Muscle of back (tissue), 11 donors: Measurements from ENCODE around the gene TSPAN4. TPM values are rescaled to one million over a fixed set of nuclear protein-coding genes. Genes with fewer than 3 reads are reported as not detected.

Experiments used
- DNase-seq, 3 donors: peaks; one replicate each; pipeline versions ENCODE4 v3.0.0 to v3.0.0-alpha.2; 2013
- polyA plus RNA-seq, 10 donors: library from polyadenylated mRNA; unstranded; fragments of 120-200 nt; gene quantifications; one replicate each; pipeline ENCODE4 v1.2.1, GENCODE V29; 2013; ENCODE audit not compliant: insufficient read length in 10 of 10

The TSPAN4 gene
- polyA plus RNA-seq, 10 donors: 41.1 to 72.2 (median 49.6) TPM

DNA sequence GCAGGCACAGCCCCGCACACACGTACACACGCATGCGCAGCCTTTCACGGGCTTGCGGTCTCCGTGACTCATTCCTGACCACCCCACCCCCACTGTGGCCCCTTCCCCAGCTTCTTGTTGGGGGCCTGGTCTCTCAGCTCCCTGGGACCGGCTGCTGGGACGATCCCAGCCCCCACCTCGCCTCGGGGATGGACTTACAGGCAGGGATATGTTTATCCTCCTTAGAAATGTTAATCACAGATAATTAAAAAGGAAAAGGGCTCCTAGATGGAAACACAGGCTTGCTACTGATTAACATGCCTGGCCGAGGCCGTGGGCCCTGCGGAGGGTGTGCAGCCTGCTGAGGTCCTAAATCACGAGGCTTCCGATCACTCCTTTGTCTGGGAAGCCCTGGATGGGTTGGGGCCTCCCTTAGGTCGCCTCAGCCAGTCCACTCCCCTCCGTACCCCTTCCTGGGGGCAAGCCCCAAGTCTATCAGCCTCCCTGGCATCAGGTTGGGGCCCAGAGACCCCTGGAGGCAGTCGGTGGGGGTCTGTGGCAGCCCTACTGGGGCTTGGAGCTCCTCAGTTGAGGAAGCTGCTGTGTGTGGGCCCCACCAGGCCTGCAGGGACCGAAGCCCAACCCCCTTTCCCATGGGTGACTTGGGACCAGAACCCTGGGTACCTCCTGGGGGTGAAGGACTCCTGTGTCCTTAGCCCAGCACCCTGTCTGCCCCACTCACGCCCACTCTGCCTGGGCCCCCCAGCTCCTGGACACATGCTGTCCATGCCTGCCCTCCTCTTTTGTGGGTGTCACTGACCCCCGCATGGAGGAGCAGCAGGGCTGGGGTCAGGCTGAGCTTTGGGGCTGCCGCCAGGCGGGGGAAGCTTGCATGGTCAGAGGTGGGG is 20.6 kb downstream of the TSPAN4 start:
- DNase-seq: peak in 1 of 3 donors; percentile 17

GRCh38 chr11:863910-864827 is 21.5 kb downstream of the TSPAN4 start:
- DNase-seq: peak in 1 of 3 donors; percentile 24

GRCh38 chr11:864898-865297 is 22.2 kb downstream of the TSPAN4 start:
- peak in 1 of 3 donors; percentile 23 for DNase-seq

GRCh38 chr11:865462-866430 is 23.1 kb downstream of the TSPAN4 start:
- DNase-seq: peak in 1 of 3 donors; percentile 14

GRCh38 chr11:866481-866880 is 23.8 kb downstream of the TSPAN4 start:
- no peak for DNase-seq

DNA sequence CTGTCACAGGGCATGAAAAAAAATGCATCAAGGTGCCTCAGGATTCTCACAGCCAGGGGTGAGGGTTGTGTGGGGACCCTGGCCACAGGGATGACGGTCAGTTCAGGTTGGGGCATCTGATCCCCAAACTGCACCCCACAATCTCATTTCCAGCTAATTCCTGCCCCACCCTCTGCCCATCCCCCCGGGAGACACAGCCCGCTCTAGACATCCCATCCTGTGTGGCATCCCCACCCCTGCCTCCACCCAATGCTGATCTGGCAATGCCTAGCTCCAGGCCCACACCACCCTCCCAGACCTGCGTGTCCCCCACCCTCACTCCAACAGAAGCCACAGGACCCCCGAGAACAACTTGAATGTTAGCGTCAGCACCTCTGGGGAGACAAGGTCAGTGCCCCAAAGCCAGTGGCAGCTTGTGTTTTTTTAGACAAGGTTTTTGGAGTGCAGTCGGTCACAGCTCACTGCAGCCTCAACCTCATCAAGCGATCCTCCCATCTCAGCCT is 25.3 kb downstream of the TSPAN4 start:
- DNase-seq: no peak

GRCh38 chr11:868394-868793 is 25.7 kb downstream of the TSPAN4 start:
- DNase-seq: no peak

- DNase-seq: no peak
Measured at GRCh38 chr11:868802-869201, 26.1 kb downstream of the TSPAN4 start.

- no peak for DNase-seq
Measured at GRCh38 chr11:869399-870126, 26.9 kb downstream of the TSPAN4 start.

DNA sequence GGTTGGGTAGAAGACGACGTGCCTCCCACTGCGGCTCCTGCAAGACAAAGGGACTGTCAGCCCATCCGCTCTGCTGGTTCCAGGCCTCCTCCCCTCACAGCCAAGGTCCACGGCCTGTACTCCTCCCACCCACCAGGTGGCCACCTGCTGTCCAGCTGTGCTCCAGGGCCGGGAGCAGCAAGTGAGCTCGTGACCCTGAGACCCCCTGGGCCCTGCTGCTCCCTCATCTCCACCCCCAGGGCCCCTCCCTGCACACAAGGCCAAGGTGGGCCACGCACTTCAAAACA is 27.4 kb downstream of the TSPAN4 start:
- DNase-seq: peak in 1 of 3 donors; percentile 23

- DNase-seq: no peak
Measured at GRCh38 chr11:870418-870817, 27.8 kb downstream of the TSPAN4 start.

DNA sequence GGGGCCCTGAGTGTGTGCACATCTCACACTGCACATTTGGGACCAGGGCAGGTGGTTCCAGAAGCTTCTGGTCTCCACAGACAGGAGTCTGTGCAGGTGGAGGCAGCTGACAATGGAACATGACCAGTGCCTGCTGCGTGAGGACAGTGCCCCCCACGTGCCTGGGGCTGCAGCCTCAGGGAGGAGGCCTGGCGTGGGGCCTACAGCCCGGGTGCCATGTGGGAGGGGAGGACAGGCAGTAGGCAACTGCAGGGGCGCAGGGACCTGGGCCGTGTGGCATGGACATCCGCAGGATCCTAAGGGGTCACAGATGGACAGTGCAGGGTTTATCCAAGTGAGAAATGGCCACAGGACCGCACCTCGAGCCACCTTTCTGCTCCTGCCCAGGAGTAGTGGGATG is 28.8 kb downstream of the TSPAN4 start:
- no peak for DNase-seq

- no peak for DNase-seq
Measured at GRCh38 chr11:872799-873198, 30.1 kb downstream of the TSPAN4 start.

- DNase-seq: peak in 1 of 3 donors; percentile 75
Measured at GRCh38 chr11:873706-874105, 31.1 kb downstream of the TSPAN4 start.

GRCh38 chr11:875203-875602 is 32.6 kb downstream of the TSPAN4 start:
- no peak for DNase-seq

DNA sequence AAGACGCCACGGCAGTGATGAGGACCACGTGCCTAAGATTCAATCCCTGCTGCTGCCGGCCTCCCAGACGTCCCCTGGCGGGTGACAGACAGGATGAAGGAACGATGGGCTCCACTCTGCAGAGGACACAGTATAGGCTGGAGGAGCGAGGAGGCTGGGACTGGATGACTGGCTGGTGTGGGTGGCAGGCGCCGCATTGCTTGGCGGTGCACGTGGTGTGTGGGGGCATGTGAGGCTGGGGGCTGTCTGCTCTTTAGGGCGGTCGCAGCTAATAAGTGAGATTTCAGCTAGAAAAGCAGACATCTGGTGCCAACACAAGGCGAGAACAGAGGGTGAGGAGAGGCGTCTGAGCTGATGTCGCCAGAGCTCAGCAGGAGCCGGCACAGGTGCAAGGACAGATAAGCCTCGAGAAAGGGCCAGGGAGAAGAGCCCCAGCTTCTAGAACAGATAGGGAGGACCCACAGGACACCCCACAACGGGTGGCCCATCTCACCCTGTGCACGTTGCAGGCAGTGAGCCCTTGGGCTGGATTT is 33.2 kb downstream of the TSPAN4 start:
- no peak for DNase-seq

GRCh38 chr11:876545-876944 is 33.9 kb downstream of the TSPAN4 start:
- peak in 2 of 3 donors; percentile 49 to 62 for DNase-seq

DNA sequence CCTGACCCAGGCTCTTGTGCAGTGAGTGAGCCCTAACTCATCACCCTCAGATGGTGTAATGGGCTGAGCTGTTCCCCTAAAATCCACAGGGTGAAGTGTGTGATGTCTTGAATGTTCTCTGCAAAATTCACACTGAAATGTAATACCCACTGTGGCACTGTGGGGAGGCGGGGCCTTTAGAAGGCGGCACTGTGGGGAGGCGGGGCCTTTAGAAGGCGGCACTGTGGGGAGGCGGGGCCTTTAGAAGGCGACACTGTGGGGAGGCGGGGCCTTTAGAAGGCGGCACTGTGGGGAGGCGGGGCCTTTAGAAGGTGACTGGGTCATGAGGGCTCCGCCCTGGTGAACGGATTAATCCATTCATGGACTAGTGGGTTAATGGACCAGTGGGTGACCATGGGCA is 34.9 kb downstream of the TSPAN4 start:
- no peak for DNase-seq

- no peak for DNase-seq
Measured at GRCh38 chr11:880447-880846, 37.8 kb downstream of the TSPAN4 start.

DNA sequence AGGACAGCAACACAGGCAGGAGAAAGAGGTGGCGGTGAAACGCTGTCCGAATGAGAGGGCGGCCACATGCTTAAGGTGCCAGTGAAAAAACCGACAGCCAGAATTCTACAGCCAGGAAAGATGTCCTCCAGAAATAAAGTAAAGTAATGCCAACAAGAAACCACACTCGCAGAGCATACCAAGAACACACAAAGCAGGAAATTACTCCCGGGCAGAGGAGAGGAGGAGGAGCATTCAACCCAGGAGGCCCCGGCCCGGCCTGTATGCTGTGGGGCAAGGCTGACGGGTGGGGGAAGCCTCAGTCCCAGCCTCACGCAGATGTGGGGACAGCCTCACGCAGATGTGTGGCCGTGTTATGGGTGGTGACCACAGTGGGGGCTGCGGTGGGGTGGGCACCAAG is 39.9 kb downstream of the TSPAN4 start:
- no peak for DNase-seq
